Measurements from ENCODE around the gene DPP6. TPM values are rescaled to one million over a fixed set of nuclear protein-coding genes. Genes with fewer than 3 reads are reported as not detected.

The DPP6 gene
- total RNA-seq, 1 experiment from 2014 or later: not detected

DNA sequence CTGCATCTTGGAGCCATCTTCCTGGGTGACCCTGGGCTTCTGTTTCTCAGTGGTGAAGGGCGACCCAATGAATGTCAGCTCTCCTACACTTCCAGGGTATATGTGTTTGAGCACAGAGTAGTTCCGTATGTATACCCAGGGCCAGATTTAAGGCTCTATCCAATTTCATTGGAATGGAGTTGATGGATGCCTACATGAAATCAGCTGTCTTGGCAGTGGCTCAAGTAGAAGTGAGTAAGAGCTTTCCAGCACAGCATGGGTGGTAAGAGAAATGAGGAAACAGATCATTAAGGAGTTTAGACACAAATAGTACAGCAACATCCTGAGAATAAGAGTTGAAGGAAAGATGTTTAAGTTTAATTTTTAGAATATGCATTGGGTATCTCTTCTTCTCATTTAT is 517.7 kb downstream of the DPP6 start:
- H3K36me3 ChIP-seq (ENCODE audit: low read depth): no peaks in the 10 kb centered on the region
- no TSS peak for BruUV-seq (replicated peaks)
- H3K4me2 ChIP-seq: no peak overlapping the region
- H4K20me1 ChIP-seq (ENCODE audit: insufficient read depth): no peaks in the 10 kb centered on the region
- H3K27me3 ChIP-seq (ENCODE audit: insufficient read depth, low read depth): peaks cover 10% of the 10 kb centered on the region; the same call in 1 of the 2 replicates
- DNase-seq: no peak
- H3K27ac ChIP-seq: no peak overlapping the region
- no peak overlapping the region for H3K4me3 ChIP-seq
- intact Hi-C loops (cut with micrococcal nuclease; ENCODE audit: unreplicated experiment): no loop called here
- no peaks in the 10 kb centered on the region for H3K79me2 ChIP-seq (ENCODE audit: low read depth)
- no peak for TF ChIP-seq EZH2 (IDR thresholded peaks at IDR 0.05; ENCODE audit: low read depth)
- TF ChIP-seq, protein P1, sequence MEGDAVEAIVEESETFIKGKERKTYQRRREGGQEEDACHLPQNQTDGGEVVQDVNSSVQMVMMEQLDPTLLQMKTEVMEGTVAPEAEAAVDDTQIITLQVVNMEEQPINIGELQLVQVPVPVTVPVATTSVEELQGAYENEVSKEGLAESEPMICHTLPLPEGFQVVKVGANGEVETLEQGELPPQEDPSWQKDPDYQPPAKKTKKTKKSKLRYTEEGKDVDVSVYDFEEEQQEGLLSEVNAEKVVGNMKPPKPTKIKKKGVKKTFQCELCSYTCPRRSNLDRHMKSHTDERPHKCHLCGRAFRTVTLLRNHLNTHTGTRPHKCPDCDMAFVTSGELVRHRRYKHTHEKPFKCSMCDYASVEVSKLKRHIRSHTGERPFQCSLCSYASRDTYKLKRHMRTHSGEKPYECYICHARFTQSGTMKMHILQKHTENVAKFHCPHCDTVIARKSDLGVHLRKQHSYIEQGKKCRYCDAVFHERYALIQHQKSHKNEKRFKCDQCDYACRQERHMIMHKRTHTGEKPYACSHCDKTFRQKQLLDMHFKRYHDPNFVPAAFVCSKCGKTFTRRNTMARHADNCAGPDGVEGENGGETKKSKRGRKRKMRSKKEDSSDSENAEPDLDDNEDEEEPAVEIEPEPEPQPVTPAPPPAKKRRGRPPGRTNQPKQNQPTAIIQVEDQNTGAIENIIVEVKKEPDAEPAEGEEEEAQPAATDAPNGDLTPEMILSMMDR (conservative IDR thresholded peaks at IDR 0.05): no peak
- H3F3A ChIP-seq (ENCODE audit: insufficient read depth, low read depth): peaks cover 8% of the 10 kb centered on the region; the same call in 1 of the 2 replicates
- no peaks in the 10 kb centered on the region for H3K9me2 ChIP-seq (ENCODE audit: insufficient read depth)
- H3K4me1 ChIP-seq (replicated peaks; ENCODE audit: insufficient read depth): no peaks in the 10 kb centered on the region
- H3K9me3 ChIP-seq (ENCODE audit: insufficient read depth, low read depth): no peaks in the 10 kb centered on the region
- H2AFZ ChIP-seq: no peak overlapping the region
- POLR2A ChIA-PET (ENCODE audit: unreplicated experiment): no interaction called here
- CTCF ChIA-PET: no interaction called here

DNA sequence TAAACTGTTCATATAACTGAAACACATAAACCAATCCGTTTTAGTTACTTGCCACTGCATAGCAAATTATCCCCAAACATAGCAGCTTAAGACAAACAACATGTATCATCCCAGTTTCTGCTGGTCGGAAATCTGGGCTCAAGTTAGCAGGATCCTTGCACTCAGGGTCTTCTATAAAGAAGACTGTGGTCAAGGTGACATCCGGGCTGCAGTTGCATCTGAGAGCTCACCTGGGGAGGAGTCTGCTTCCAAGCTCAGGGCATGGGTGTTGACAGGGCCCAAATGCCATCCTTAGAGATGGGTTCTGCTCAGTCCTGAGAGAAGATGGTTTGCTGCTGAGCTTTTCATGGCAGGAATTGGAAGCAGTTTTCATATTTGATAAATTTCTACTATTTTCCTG is 519.6 kb downstream of the DPP6 start:
- DNase-seq: no peak
- no peaks in the 10 kb centered on the region for H3K9me3 ChIP-seq (ENCODE audit: insufficient read depth, low read depth)
- ChIA-PET CTCF (no interaction called here), POLR2A (ENCODE audit: unreplicated experiment) (no interaction called here)
- no peak overlapping the region for H2AFZ ChIP-seq
- peaks cover 10% of the 10 kb centered on the region; the same call in 1 of the 2 replicates for H3K27me3 ChIP-seq (ENCODE audit: insufficient read depth, low read depth)
- H3K4me1 ChIP-seq (replicated peaks; ENCODE audit: insufficient read depth): no peaks in the 10 kb centered on the region
- no peak overlapping the region for H3K4me3 ChIP-seq
- no peaks in the 10 kb centered on the region for H3K79me2 ChIP-seq (ENCODE audit: low read depth)
- no peak for TF ChIP-seq EZH2 (IDR thresholded peaks at IDR 0.05; ENCODE audit: low read depth)
- TF ChIP-seq, protein P1 (conservative IDR thresholded peaks at IDR 0.05): no peak
- intact Hi-C loops (cut with micrococcal nuclease; ENCODE audit: unreplicated experiment): no loop called here
- no peak overlapping the region for H3K27ac ChIP-seq
- H4K20me1 ChIP-seq (ENCODE audit: insufficient read depth): no peaks in the 10 kb centered on the region
- H3F3A ChIP-seq (ENCODE audit: insufficient read depth, low read depth): peaks cover 8% of the 10 kb centered on the region; the same call in 1 of the 2 replicates
- BruUV-seq (replicated peaks): no TSS peak
- H3K4me2 ChIP-seq: no peak overlapping the region
- H3K9me2 ChIP-seq (ENCODE audit: insufficient read depth): no peaks in the 10 kb centered on the region
- H3K36me3 ChIP-seq (ENCODE audit: low read depth): no peaks in the 10 kb centered on the region

DNA sequence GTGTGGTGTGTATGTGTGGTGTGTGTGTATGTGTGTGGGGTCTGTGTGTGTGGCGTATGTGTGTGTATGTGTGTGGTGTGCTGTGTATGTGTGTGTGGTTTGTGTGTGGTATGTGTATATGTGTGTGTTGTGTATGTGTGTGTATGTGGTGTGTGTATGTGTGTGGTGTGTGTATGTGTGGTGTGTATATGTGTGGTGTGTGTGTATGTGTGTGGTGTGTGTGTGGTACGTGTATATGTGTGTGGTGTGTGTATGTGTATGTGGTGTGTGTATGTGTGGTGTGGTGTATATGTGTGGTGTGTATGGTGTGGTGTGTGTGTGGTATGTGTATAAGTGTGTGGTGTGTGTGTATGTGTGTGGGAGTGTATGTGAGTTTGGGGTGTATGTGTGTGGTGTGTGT is 522.0 kb downstream of the DPP6 start:
- no TSS peak for BruUV-seq (replicated peaks)
- no peaks in the 10 kb centered on the region for H3K36me3 ChIP-seq (ENCODE audit: low read depth)
- no peaks in the 10 kb centered on the region for H3K9me2 ChIP-seq (ENCODE audit: insufficient read depth)
- no peak overlapping the region for H3K4me3 ChIP-seq
- peaks cover 25% of the 10 kb centered on the region; the same call in 1 of the 2 replicates for H3K27me3 ChIP-seq (ENCODE audit: insufficient read depth, low read depth)
- H3K4me1 ChIP-seq (replicated peaks; ENCODE audit: insufficient read depth): no peaks in the 10 kb centered on the region
- H3K9me3 ChIP-seq (ENCODE audit: insufficient read depth, low read depth): no peaks in the 10 kb centered on the region
- TF ChIP-seq, protein P1 (conservative IDR thresholded peaks at IDR 0.05): no peak
- TF ChIP-seq EZH2 (IDR thresholded peaks at IDR 0.05; ENCODE audit: low read depth): no peak
- no peak overlapping the region for H3K27ac ChIP-seq
- H3K4me2 ChIP-seq: no peak overlapping the region
- no peak overlapping the region for H2AFZ ChIP-seq
- H4K20me1 ChIP-seq (ENCODE audit: insufficient read depth): no peaks in the 10 kb centered on the region; the same call in 1 of the 2 replicates
- intact Hi-C loops (cut with micrococcal nuclease; ENCODE audit: unreplicated experiment): no loop called here
- CTCF ChIA-PET: no interaction called here
- POLR2A ChIA-PET (ENCODE audit: unreplicated experiment): no interaction called here
- DNase-seq: no peak
- H3K79me2 ChIP-seq (ENCODE audit: low read depth): no peaks in the 10 kb centered on the region
- peaks cover 8% of the 10 kb centered on the region; the same call in 1 of the 2 replicates for H3F3A ChIP-seq (ENCODE audit: insufficient read depth, low read depth)
